HepG2 (cell line): ENCODE results near the gene USF2.

Experiments
- KLF12 ChIP-seq: sonication (generic); formaldehyde crosslinking; IDR thresholded peaks from 2 replicates; pipeline ENCODE4 v1.4.0; 2020; ENCODE audit warnings: missing genetic modification reagents, borderline replicate concordance
- MAX ChIP-seq: IDR thresholded peaks from 2 replicates; pipeline ENCODE4 v1.6.1; 2012; ENCODE audit warnings: inconsistent platforms
- NR2F2 ChIP-seq: IDR thresholded peaks from 2 replicates; pipeline ENCODE4 v1.6.1; 2012; ENCODE audit warnings: low read depth, inconsistent platforms, borderline replicate concordance
- REST ChIP-seq, 2 experiments: IDR thresholded peaks; 2 replicates each; pipeline ENCODE4 v1.6.1; 2011 to 2012; ENCODE audit warnings: low read length in 2 of 2, borderline replicate concordance in 1 of 2, low read depth in 1 of 2, mild to moderate bottlenecking in 1 of 2, moderate library complexity in 1 of 2
- STAT6 ChIP-seq: sonication (generic); formaldehyde crosslinking; IDR thresholded peaks from 2 replicates; pipeline ENCODE4 v1.4.0; 2020; ENCODE audit warnings: missing genetic modification reagents, mild to moderate bottlenecking, borderline replicate concordance
- TP53 ChIP-seq: sonication (generic); formaldehyde crosslinking; conservative IDR thresholded peaks from 2 replicates; pipeline ENCODE4 v1.4.0; 2020; ENCODE audit warnings: missing genetic modification reagents
- YY1 ChIP-seq: IDR thresholded peaks from 2 replicates; pipeline ENCODE4 v1.6.1; 2011; ENCODE audit warnings: low read length, low read depth, moderate library complexity, mild to moderate bottlenecking; ENCODE audit not compliant: insufficient read depth, insufficient replicate concordance
- ZFP62 ChIP-seq: sonication (generic); formaldehyde crosslinking; IDR thresholded peaks from 2 replicates; pipeline ENCODE4 v1.4.0; 2020; ENCODE audit warnings: missing genetic modification reagents
- ZHX2 ChIP-seq, 2 experiments: sonication (generic) in 1 of 2; formaldehyde crosslinking in 1 of 2; IDR thresholded peaks; 2 replicates each; pipeline versions ENCODE4 v1.6.1 to v1.9.0; 2014 to 2022; ENCODE audit warnings: antibody characterized with exemption in 1 of 2, borderline replicate concordance in 1 of 2, inconsistent platforms in 1 of 2, low read depth in 1 of 2, missing genetic modification reagents in 1 of 2
- ZNF577 ChIP-seq: sonication (generic); formaldehyde crosslinking; IDR thresholded peaks from 2 replicates; pipeline ENCODE4 v1.4.0; 2020; ENCODE audit warnings: mild to moderate bottlenecking, low read depth, missing genetic modification reagents, borderline replicate concordance
- ZNF687 ChIP-seq: sonication (generic); formaldehyde crosslinking; IDR thresholded peaks from 2 replicates; pipeline ENCODE4 v1.5.1; 2020; ENCODE audit warnings: mild to moderate bottlenecking, missing genetic modification reagents, moderate library complexity
- ZSCAN12 ChIP-seq: sonication (generic); formaldehyde crosslinking; IDR thresholded peaks from 2 replicates; pipeline ENCODE4 v1.9.0; 2021; ENCODE audit warnings: mild to moderate bottlenecking, missing genetic modification reagents

- TF ChIP-seq NR2F2 (no peak), ZNF687 (CRISPR knock-in tag) (no peak), ZHX2 (IDR thresholded peaks at IDR 0.05; ENCODE audit: low read depth) (no peak), ZHX2 (CRISPR knock-in tag; IDR thresholded peaks at IDR 0.05; ENCODE audit: borderline replicate concordance) (no peak), KLF12 (CRISPR knock-in tag) (no peak), REST (IDR thresholded peaks at IDR 0.05; ENCODE audit: borderline replicate concordance in 1 of 2, low read depth in 1 of 2, low read length in 2 of 2) (no peak), MAX (no peak), STAT6 (CRISPR knock-in tag) (no peak), ZNF577 (CRISPR knock-in tag) (no peak), YY1 (no peak), TP53 (no peak), ZFP62 (CRISPR knock-in tag) (no peak), ZSCAN12 (CRISPR knock-in tag) (no peak)
Measured at GRCh38 chr19:35254341-35255297, 14.1 kb upstream of the USF2 start.
